Spleen (tissue), 11 donors: ENCODE measurements around the gene PRKAR2A. TPM values are rescaled to one million over a fixed set of nuclear protein-coding genes. Genes with fewer than 3 reads are reported as not detected.
A peak's percentile ranks its signal among the peaks of the same experiment; 100 is the strongest.

Source experiments
- DNase-seq: peaks from one replicate; pipeline ENCODE4 v3.0.0-alpha.2; 2020
- H3K27ac ChIP-seq, 8 donors: fragments of 200-600 bp; sonication (generic) in 7 of 8; 1 replicate in 4 of 8; 2 replicates in 4 of 8; pipeline versions ENCODE4 v1.5.0 to v1.8.0; 2016 to 2021; ENCODE audit warnings: inconsistent platforms in 4 of 8, mild to moderate bottlenecking in 4 of 8, moderate library complexity in 1 of 8
- H3K27me3 ChIP-seq, 7 donors: fragments of 200-600 bp; sonication (generic) in 6 of 7; replicated peaks in 1 of 7; 1 replicate in 4 of 7; 2 replicates in 3 of 7; pipeline versions ENCODE4 v1.5.0 to v1.8.0; 2016 to 2021; ENCODE audit warnings: inconsistent platforms in 3 of 7, mild to moderate bottlenecking in 1 of 7
- H3K36me3 ChIP-seq, 6 donors: fragments of 200-600 bp; sonication (generic) in 5 of 6; 1 replicate in 4 of 6; 2 replicates in 2 of 6; pipeline versions ENCODE4 v1.5.0 to v1.8.0; 2016 to 2021; ENCODE audit warnings: inconsistent platforms in 2 of 6
- H3K4me1 ChIP-seq, 6 donors: fragments of 200-600 bp; sonication (generic) in 5 of 6; 1 replicate in 3 of 6; 2 replicates in 3 of 6; pipeline versions ENCODE4 v1.5.0 to v1.8.0; 2016 to 2021; ENCODE audit warnings: inconsistent platforms in 3 of 6
- H3K4me3 ChIP-seq, 8 donors: fragments of 200-600 bp; sonication (generic) in 7 of 8; 1 replicate in 4 of 8; 2 replicates in 4 of 8; pipeline versions ENCODE4 v1.5.0 to v1.8.0; 2016 to 2021; ENCODE audit warnings: inconsistent platforms in 4 of 8, mild to moderate bottlenecking in 4 of 8, moderate library complexity in 2 of 8
- H3K9me3 ChIP-seq, 8 donors: fragments of 200-600 bp; sonication (generic) in 7 of 8; 1 replicate in 4 of 8; 2 replicates in 4 of 8; pipeline versions ENCODE4 v1.5.0 to v1.8.0; 2016 to 2021; ENCODE audit warnings: inconsistent platforms in 4 of 8
- CTCF ChIP-seq, 11 experiments: fragments of 200-600 bp in 7 of 11; fragments of 450-650 bp in 4 of 11; sonication (generic) in 4 of 11; IDR thresholded peaks in 8 of 11; conservative IDR thresholded peaks in 3 of 11; 1 replicate in 7 of 11; 2 replicates in 4 of 11; pipeline versions ENCODE4 v1.4.0 to v1.8.0; 2016 to 2021; ENCODE audit warnings: antibody characterized with exemption in 11 of 11, inconsistent platforms in 4 of 11, mild to moderate bottlenecking in 1 of 11
- POLR2A ChIP-seq, 3 donors: fragments of 450-650 bp; IDR thresholded peaks; one replicate each; pipeline ENCODE4 v1.5.1; 2017; ENCODE audit warnings: antibody characterized with exemption in 3 of 3, mild to moderate bottlenecking in 1 of 3
- POLR2AphosphoS5 ChIP-seq, 3 donors: sonication (generic); formaldehyde crosslinking; IDR thresholded peaks; one replicate each; pipeline ENCODE4 v1.5.1; 2017; ENCODE audit warnings: antibody characterized with exemption in 3 of 3
- WGBS, 5 donors: extraction: QIAGEN DNeasy Blood & Tissue Kit in 3 of 5; methylation state at CpG; one replicate each; pipeline versions ENCODE4 v1.1.5 to v1.1.7; 2013 to 2018; 5-methylcytosine and 5-hydroxymethylcytosine counted together
- intact Hi-C: fragments of 100-400 bp; cut with DNase I; formaldehyde crosslinking; loops from one replicate; pipeline ENCODE4 v1.15.0; 2023; ENCODE audit warnings: low total_unique reads
- polyA plus RNA-seq, 3 donors: library from polyadenylated mRNA; stranded (reverse); fragments of 200-250 nt; gene quantifications; one replicate each; pipeline ENCODE4 v1.2.1, GENCODE V29; 2013
- total RNA-seq, 7 donors: library from RNA; depleted of rRNA in 3 of 7; stranded (reverse); fragments of >200 nt in 3 of 7; fragmentation: NEBNext Ultra II Directional in 4 of 7; extraction: Animal tissue kit (Norgen Biotek cat#: 25700) in 4 of 7; gene quantifications; one replicate each; pipeline versions ENCODE4 v1.1.0 to v1.2.1, GENCODE V29; 2016 to 2021
- donor health status: healthy with polysubstance abuse.
- donor health status: DM: no; HTN: no; CAD: no; lungs with moderate emphysema.
- donor health status: DM: no; HTN: no; CAD: no.
- donor health status: Bipolar disorder and iron deficiency.
- donor health status: healthy.
- donor health status: DM: no; HTN: no; CAD: no.
- donor health status: DM: yes; HTN: yes; CAD: no.

Gene PRKAR2A
- total and polyA plus RNA-seq, 10 donors, result 4.8 to 38.5 (median 18.2) TPM

- 79 to 88% (median 87%) methylated on average over 2 of the region's 2 CpGs; no CpG with 5 or more reads in 1 of the 5 donors for WGBS, 5 donors
- Histone ChIP-seq H3K27me3 (no peaks in the 10 kb centered on the region), H3K9me3 (no peaks in the 10 kb centered on the region), H3K4me1 (peaks cover 0 to 33% (median 7%) of the 10 kb centered on the region in 6 donors), H3K36me3 (no peaks in the 10 kb centered on the region), H3K27ac (no peak overlapping the region), H3K4me3 (no peak overlapping the region)
- intact Hi-C loops, result no loop called here
- no peak for DNase-seq
- no peak for TF ChIP-seq POLR2A (IDR thresholded peaks at IDR 0.05)
- TF ChIP-seq POLR2AphosphoS5 (IDR thresholded peaks at IDR 0.05), result no peak
- TF ChIP-seq CTCF (IDR thresholded peaks at IDR 0.05 in 8 of 11, conservative IDR thresholded peaks at IDR 0.05 in 3 of 11), result no peak
Observed at GRCh38 chr3:48820612-48821324, 26.9 kb downstream of the PRKAR2A start.

- Histone ChIP-seq H3K27me3 (no peaks in the 10 kb centered on the region), H3K4me1 (peaks cover 0 to 40% (median 8%) of the 10 kb centered on the region in 6 donors), H3K4me3 (no peak overlapping the region), H3K36me3 (no peaks in the 10 kb centered on the region), H3K27ac (no peak overlapping the region), H3K9me3 (no peaks in the 10 kb centered on the region)
- no peak for DNase-seq
- TF ChIP-seq POLR2A (IDR thresholded peaks at IDR 0.05) (no peak), POLR2AphosphoS5 (IDR thresholded peaks at IDR 0.05) (no peak), CTCF (IDR thresholded peaks at IDR 0.05 in 8 of 11, conservative IDR thresholded peaks at IDR 0.05 in 3 of 11) (no peak)
- intact Hi-C loops, result no loop called here
- WGBS, 5 donors, result 93 to 98% (median 96%) methylated on average over 7 of the region's 7 CpGs
Observed at GRCh38 chr3:48819234-48820221, 28.1 kb downstream of the PRKAR2A start.

- WGBS, 5 donors, result 74 to 98% (median 91%) methylated on average over 3 of the region's 3 CpGs
- intact Hi-C loops, result no loop called here
- no peaks in the 10 kb centered on the region for H3K9me3 ChIP-seq
- H3K4me3 ChIP-seq, result no peak overlapping the region
- H3K36me3 ChIP-seq, result no peaks in the 10 kb centered on the region
- TF ChIP-seq CTCF (IDR thresholded peaks at IDR 0.05 in 8 of 11, conservative IDR thresholded peaks at IDR 0.05 in 3 of 11) (no peak), POLR2A (IDR thresholded peaks at IDR 0.05) (no peak), POLR2AphosphoS5 (IDR thresholded peaks at IDR 0.05) (no peak)
- peak overlapping the region in 6 of 8 donors; percentile 58 to 86 (median 78) for H3K27ac ChIP-seq
- H3K4me1 ChIP-seq, result peaks cover 0 to 62% (median 20%) of the 10 kb centered on the region in 6 donors
- DNase-seq, result no peak
- no peaks in the 10 kb centered on the region for H3K27me3 ChIP-seq
Observed at GRCh38 chr3:48811524-48811923, 36.1 kb downstream of the PRKAR2A start.
